ENCODE data around the gene CEP55.

GRCh38 chr10:93567277-93568104 is 71.1 kb downstream of the CEP55 start:
- no peak for TF ChIP-seq CTCF (IDR thresholded peaks at IDR 0.05; ENCODE audit: low read depth, low read length, missing input control)
- TF ChIP-seq JUND (IDR thresholded peaks at IDR 0.05): no peak
- TF ChIP-seq MAX (IDR thresholded peaks at IDR 0.05): no peak
- TF ChIP-seq FOXA2 (IDR thresholded peaks at IDR 0.05): no peak
- no peak for TF ChIP-seq REST (IDR thresholded peaks at IDR 0.05)
- TF ChIP-seq ATF3 (IDR thresholded peaks at IDR 0.05): no peak
- TF ChIP-seq EGR1 (IDR thresholded peaks at IDR 0.05; ENCODE audit: low read depth in 2 of 2): no peak
